Keratinocyte (primary cell): ENCODE measurements around the gene COL4A6. TPM values are rescaled to one million over a fixed set of nuclear protein-coding genes. Genes with fewer than 3 reads are reported as not detected.

Experiments
- DNase-seq: peaks from one replicate; pipeline ENCODE4 v3.0.0-alpha.2; 2011; ENCODE audit warnings: low read depth, missing footprints, low spot score
- FAIRE-seq: peaks from 2 replicates; lab custom pipeline; 2011; peaks lifted over from hg19 to GRCh38; lab: Jason Lieb, UNC
- H2AFZ ChIP-seq: 2 replicates; pipeline ENCODE4 v1.6.0; 2012; ENCODE audit warnings: low read length, control low read depth, inconsistent platforms; ENCODE audit not compliant: control insufficient read depth
- H3K27ac ChIP-seq: 2 replicates; pipeline ENCODE4 v1.5.1; 2011; ENCODE audit warnings: low read length; ENCODE audit not compliant: control insufficient read depth, insufficient read depth
- H3K27me3 ChIP-seq: 3 replicates; pipeline ENCODE4 v1.6.0; 2011; ENCODE audit warnings: low read length; ENCODE audit not compliant: control insufficient read depth, insufficient read depth; ENCODE audit errors: extremely low read depth
- H3K36me3 ChIP-seq, 2 experiments: 2 replicates in 1 of 2; 3 replicates in 1 of 2; pipeline ENCODE4 v1.5.1; 2011; ENCODE audit warnings: low read length in 2 of 2, mild to moderate bottlenecking in 1 of 2; ENCODE audit not compliant: control insufficient read depth in 2 of 2, insufficient read depth in 2 of 2; ENCODE audit errors: extremely low read depth in 1 of 2
- H3K4me1 ChIP-seq: 3 replicates; pipeline ENCODE4 v1.5.1; 2011; ENCODE audit warnings: low read length; ENCODE audit not compliant: control insufficient read depth, insufficient read depth; ENCODE audit errors: extremely low read depth
- H3K4me2 ChIP-seq: 3 replicates; pipeline ENCODE4 v1.6.0; 2011; ENCODE audit warnings: low read depth, low read length; ENCODE audit not compliant: control insufficient read depth, insufficient read depth; ENCODE audit errors: extremely low read depth
- H3K4me3 ChIP-seq, 3 experiments: fragments of 200-600 bp in 1 of 3; sonication (generic) in 1 of 3; 2 replicates in 2 of 3; 3 replicates in 1 of 3; pipeline ENCODE4 v1.5.1; 2011 to 2016; ENCODE audit warnings: low read length in 3 of 3, mild to moderate bottlenecking in 3 of 3, control low read depth in 2 of 3, inconsistent platforms in 1 of 3, low read depth in 1 of 3, mixed read lengths in 1 of 3, mixed run types in 1 of 3, moderate library complexity in 1 of 3; ENCODE audit not compliant: control insufficient read depth in 2 of 3, insufficient read depth in 2 of 3; ENCODE audit errors: extremely low read depth in 1 of 3
- H3K79me2 ChIP-seq: 2 replicates; pipeline ENCODE4 v1.6.0; 2012; ENCODE audit warnings: low read length; ENCODE audit not compliant: control insufficient read depth, insufficient read depth
- H3K9ac ChIP-seq: 3 replicates; pipeline ENCODE4 v1.6.0; 2011; ENCODE audit warnings: low read length; ENCODE audit not compliant: control insufficient read depth, insufficient read depth; ENCODE audit errors: extremely low read depth
- H3K9me1 ChIP-seq: 3 replicates; pipeline ENCODE4 v1.6.0; 2011; ENCODE audit warnings: low read length; ENCODE audit not compliant: control insufficient read depth, insufficient read depth; ENCODE audit errors: extremely low read depth
- H3K9me3 ChIP-seq: 2 replicates; pipeline ENCODE4 v1.5.1; 2012; ENCODE audit warnings: low read depth, low read length; ENCODE audit not compliant: control insufficient read depth
- H4K20me1 ChIP-seq: 3 replicates; pipeline ENCODE4 v1.6.0; 2011; ENCODE audit warnings: low read length; ENCODE audit not compliant: control insufficient read depth, insufficient read depth; ENCODE audit errors: extremely low read depth
- EZH2 ChIP-seq: IDR thresholded peaks from one replicate; pipeline ENCODE4 v1.6.1; 2012; ENCODE audit warnings: inconsistent platforms, mild to moderate bottlenecking, low read length, moderate library complexity
- dilution Hi-C: fragments of 300-500 bp; cut with MboI; formaldehyde crosslinking; loops from one replicate; pipeline ENCODE4 v1.7.0; 2020; ENCODE audit warnings: low sequenced_read_pairs; ENCODE audit not compliant: extremely low pct_ligation_motif_present
- polyA plus RNA-seq, 5 experiments: library from polyadenylated mRNA; depleted of rRNA in 3 of 5; stranded (reverse) in 3 of 5; stranded (forward) in 1 of 5; unstranded in 1 of 5; fragments of >200 nt; gene quantifications; 1 replicate in 1 of 5; 2 replicates in 3 of 5; 3 replicates in 1 of 5; pipeline versions ENCODE4 v1.2.1 to v1.2.3, GENCODE V29; 2011 to 2012; ENCODE audit warnings: missing spikeins in 2 of 5, low read depth in 1 of 5, low replicate concordance in 1 of 5
- TF ChIP-seq, protein P1 (sequence below), 3 experiments: IDR thresholded peaks in 1 of 3; conservative IDR thresholded peaks in 1 of 3; optimal IDR thresholded peaks in 1 of 3; 2 replicates in 2 of 3; 3 replicates in 1 of 3; pipeline versions ENCODE3 to v1.5.1; 2011; ENCODE audit warnings: low read length in 3 of 3, mild to moderate bottlenecking in 3 of 3, moderate library complexity in 2 of 3, control low read depth in 1 of 3, inconsistent platforms in 1 of 3; ENCODE audit not compliant: insufficient read depth in 2 of 3; ENCODE audit errors: extremely low read depth in 1 of 3

Gene COL4A6
- polyA plus RNA-seq, 1 donor (not counting 4 experiments of a cell fraction or from before 2014, with no cell fraction given), result 18.8 TPM

DNA sequence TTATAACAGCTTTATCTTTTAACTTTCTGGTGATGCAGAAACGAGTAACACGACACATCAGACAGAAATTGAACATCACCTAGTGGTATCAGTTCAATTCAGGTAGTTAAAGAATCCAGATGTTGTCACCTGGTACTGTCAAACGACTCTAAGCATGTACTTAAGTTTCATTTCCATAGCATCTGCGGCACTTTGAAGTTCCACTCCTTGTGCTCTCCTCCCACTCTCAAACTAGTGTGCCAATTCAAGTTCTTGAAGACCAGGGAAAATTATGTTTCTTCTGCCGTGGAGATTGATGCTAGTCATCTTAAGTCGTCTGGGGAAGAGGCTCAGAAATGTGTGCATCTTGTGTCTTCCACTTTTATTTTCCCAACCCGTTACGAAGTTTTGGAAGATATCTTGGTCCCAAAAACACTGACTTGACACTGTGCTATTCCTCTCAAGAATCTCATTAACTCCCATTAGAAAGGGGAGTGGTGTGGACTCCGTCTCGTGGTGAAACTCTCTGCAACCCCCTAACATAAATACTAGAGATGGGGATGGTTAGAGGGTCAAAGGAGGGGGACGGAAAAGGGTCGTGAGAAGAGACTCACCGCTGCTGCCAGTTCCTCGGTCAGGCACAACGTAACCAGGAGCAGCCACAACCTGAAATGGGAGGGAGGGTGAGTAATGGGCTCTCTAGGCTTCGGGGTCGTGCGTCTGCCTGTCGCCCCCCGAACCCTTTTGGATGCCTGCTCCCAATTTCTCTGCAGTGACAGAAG is 693 bp downstream of the COL4A6 start:
- DNase-seq (no peak), FAIRE-seq (peak; percentile 20)
- no peaks in the 10 kb centered on the region for H3K9me3 ChIP-seq
- peak overlapping the region; percentile 64 to 80 (median 70) for H3K4me3 ChIP-seq
- H3K36me3 ChIP-seq, result no peaks in the 10 kb centered on the region
- dilution Hi-C loops, result no loop called here
- no peaks in the 10 kb centered on the region for H3K4me1 ChIP-seq
- peaks cover 8% of the 10 kb centered on the region for H3K27me3 ChIP-seq
- peak overlapping the region; percentile 25 for H2AFZ ChIP-seq
- peak overlapping the region; percentile 78 for H3K27ac ChIP-seq
- peak overlapping the region; percentile 81 for H3K4me2 ChIP-seq
- no peaks in the 10 kb centered on the region for H3K9me1 ChIP-seq
- H3K79me2 ChIP-seq, result peaks cover 35% of the 10 kb centered on the region
- H3K9ac ChIP-seq, result peak overlapping the region; percentile 77
- H4K20me1 ChIP-seq, result no peaks in the 10 kb centered on the region
- TF ChIP-seq EZH2, result no peak
- TF ChIP-seq, protein P1, sequence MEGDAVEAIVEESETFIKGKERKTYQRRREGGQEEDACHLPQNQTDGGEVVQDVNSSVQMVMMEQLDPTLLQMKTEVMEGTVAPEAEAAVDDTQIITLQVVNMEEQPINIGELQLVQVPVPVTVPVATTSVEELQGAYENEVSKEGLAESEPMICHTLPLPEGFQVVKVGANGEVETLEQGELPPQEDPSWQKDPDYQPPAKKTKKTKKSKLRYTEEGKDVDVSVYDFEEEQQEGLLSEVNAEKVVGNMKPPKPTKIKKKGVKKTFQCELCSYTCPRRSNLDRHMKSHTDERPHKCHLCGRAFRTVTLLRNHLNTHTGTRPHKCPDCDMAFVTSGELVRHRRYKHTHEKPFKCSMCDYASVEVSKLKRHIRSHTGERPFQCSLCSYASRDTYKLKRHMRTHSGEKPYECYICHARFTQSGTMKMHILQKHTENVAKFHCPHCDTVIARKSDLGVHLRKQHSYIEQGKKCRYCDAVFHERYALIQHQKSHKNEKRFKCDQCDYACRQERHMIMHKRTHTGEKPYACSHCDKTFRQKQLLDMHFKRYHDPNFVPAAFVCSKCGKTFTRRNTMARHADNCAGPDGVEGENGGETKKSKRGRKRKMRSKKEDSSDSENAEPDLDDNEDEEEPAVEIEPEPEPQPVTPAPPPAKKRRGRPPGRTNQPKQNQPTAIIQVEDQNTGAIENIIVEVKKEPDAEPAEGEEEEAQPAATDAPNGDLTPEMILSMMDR (optimal IDR thresholded peaks at IDR 0.05 in 1 of 3, IDR thresholded peaks at IDR 0.05 in 1 of 3, conservative IDR thresholded peaks at IDR 0.05 in 1 of 3; ENCODE audit: extremely low read depth in 1 of 3, insufficient read depth in 2 of 3, low read length in 3 of 3), result no peak

DNA sequence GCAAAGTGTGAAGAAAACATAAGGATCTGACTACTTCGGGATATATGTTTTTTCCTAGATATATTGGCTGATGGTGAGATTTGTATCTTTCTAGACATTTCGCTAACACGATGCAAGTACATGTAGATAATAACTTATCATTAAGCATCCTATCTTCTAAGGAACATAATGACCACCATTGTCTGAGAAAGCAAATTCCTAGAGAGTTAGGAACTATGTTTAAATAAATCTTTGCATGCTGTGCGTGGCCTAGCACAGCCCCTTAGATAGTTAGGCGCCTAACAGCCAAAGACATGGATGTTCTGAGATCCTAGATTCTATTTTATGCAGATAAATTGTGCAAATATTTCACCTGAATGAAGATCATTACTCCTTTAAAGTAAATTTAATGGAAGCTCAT is 3.0 kb downstream of the COL4A6 start:
- Histone ChIP-seq H3K4me3 (no peak overlapping the region), H3K27me3 (peaks cover 8% of the 10 kb centered on the region), H3K9me1 (no peaks in the 10 kb centered on the region), H3K36me3 (no peaks in the 10 kb centered on the region), H3K9ac (no peak overlapping the region), H3K79me2 (peaks cover 14% of the 10 kb centered on the region), H4K20me1 (no peaks in the 10 kb centered on the region), H3K27ac (no peak overlapping the region), H2AFZ (no peak overlapping the region), H3K4me2 (peak overlapping the region; percentile 1), H3K4me1 (no peaks in the 10 kb centered on the region), H3K9me3 (no peaks in the 10 kb centered on the region)
- dilution Hi-C loops, result no loop called here
- no peak for TF ChIP-seq EZH2
- TF ChIP-seq, protein P1 (optimal IDR thresholded peaks at IDR 0.05 in 1 of 3, IDR thresholded peaks at IDR 0.05 in 1 of 3, conservative IDR thresholded peaks at IDR 0.05 in 1 of 3; ENCODE audit: extremely low read depth in 1 of 3, insufficient read depth in 2 of 3, low read length in 3 of 3), result no peak
- FAIRE-seq (no peak), DNase-seq (no peak)
